GM23248 (cell line): ENCODE measurements around the gene FAM98B. TPM values are rescaled to one million over a fixed set of nuclear protein-coding genes. Genes with fewer than 3 reads are reported as not detected.

ENCODE experiments used
- DNase-seq: peaks from one replicate; pipeline ENCODE4 v3.0.0-alpha.2; 2015
- H2AFZ ChIP-seq: fragments of 200-600 bp; sonication (generic); 2 replicates; pipeline ENCODE4 v1.6.1; 2016; ENCODE audit warnings: antibody characterized with exemption
- H3F3A ChIP-seq: fragments of 200-600 bp; sonication (generic); 2 replicates; pipeline ENCODE4 v1.6.1; 2016; ENCODE audit warnings: mild to moderate bottlenecking, antibody characterized with exemption, mixed run types; ENCODE audit not compliant: insufficient read depth
- H3K27ac ChIP-seq: fragments of 200-600 bp; sonication (generic); 2 replicates; pipeline ENCODE4 v1.5.1; 2016; ENCODE audit warnings: mild to moderate bottlenecking
- H3K27me3 ChIP-seq: fragments of 200-600 bp; sonication (generic); replicated peaks from 2 replicates; pipeline ENCODE4 v1.6.1; 2016; ENCODE audit warnings: mild to moderate bottlenecking; ENCODE audit not compliant: insufficient read depth
- H3K36me3 ChIP-seq: fragments of 200-600 bp; sonication (generic); 2 replicates; pipeline ENCODE4 v1.6.1; 2016; ENCODE audit warnings: low read depth, mild to moderate bottlenecking
- H3K4me1 ChIP-seq: fragments of 200-600 bp; sonication (generic); 2 replicates; pipeline ENCODE4 v1.6.1; 2016; ENCODE audit warnings: mild to moderate bottlenecking; ENCODE audit not compliant: insufficient read depth
- H3K4me2 ChIP-seq: fragments of 200-600 bp; sonication (generic); one replicate; pipeline ENCODE4 v1.6.1; 2016; ENCODE audit warnings: mild to moderate bottlenecking; ENCODE audit not compliant: unreplicated experiment
- H3K4me3 ChIP-seq: fragments of 200-600 bp; sonication (generic); 2 replicates; pipeline ENCODE4 v1.5.1; 2016; ENCODE audit warnings: mild to moderate bottlenecking
- H3K79me2 ChIP-seq: fragments of 200-600 bp; sonication (generic); 2 replicates; pipeline ENCODE4 v1.6.1; 2016; ENCODE audit warnings: mild to moderate bottlenecking; ENCODE audit not compliant: insufficient read depth
- H3K9ac ChIP-seq: fragments of 200-600 bp; sonication (generic); 2 replicates; pipeline ENCODE4 v1.6.1; 2016; ENCODE audit warnings: mild to moderate bottlenecking
- H3K9me2 ChIP-seq: fragments of 200-600 bp; sonication (generic); 2 replicates; pipeline ENCODE4 v1.6.1; 2016; ENCODE audit warnings: mixed run types, mild to moderate bottlenecking, moderate library complexity; ENCODE audit not compliant: insufficient read depth
- H3K9me3 ChIP-seq: fragments of 200-600 bp; sonication (generic); one replicate; pipeline ENCODE4 v1.6.1; 2017; ENCODE audit warnings: low read depth
- H4K20me1 ChIP-seq: fragments of 200-600 bp; sonication (generic); 2 replicates; pipeline ENCODE4 v1.6.0; 2016; ENCODE audit not compliant: insufficient read depth
- EZH2 ChIP-seq: fragments of 200-600 bp; sonication (generic); IDR thresholded peaks from 2 replicates; pipeline ENCODE4 v1.6.1; 2018; ENCODE audit warnings: antibody characterized with exemption, mild to moderate bottlenecking; ENCODE audit not compliant: insufficient read depth, poor library complexity, severe bottlenecking
- EZH2phosphoT487 ChIP-seq: fragments of 200-600 bp; sonication (generic); IDR thresholded peaks from 2 replicates; pipeline ENCODE4 v1.6.1; 2018; ENCODE audit warnings: antibody characterized with exemption, moderate library complexity, mild to moderate bottlenecking, low read depth; ENCODE audit not compliant: insufficient read depth
- WGBS, 2 experiments: methylation state at CpG; one replicate each; pipeline ENCODE4 v1.1.6; 2015 to 2017; ENCODE audit warnings: low lambda C conversion rate in 2 of 2, low coverage in 1 of 2; ENCODE audit errors: missing lambda C conversion rate in 2 of 2; 5-methylcytosine and 5-hydroxymethylcytosine counted together
- in situ Hi-C: fragments of 300-500 bp; cut with MboI; formaldehyde crosslinking; loops from 2 replicates; pipeline ENCODE4 v1.15.0; 2020
- polyA plus RNA-seq: library from polyadenylated mRNA; unstranded; fragments of >200 nt; fragmentation: Nextera tagmentation; extraction: Ambion mirVana; gene quantifications from 2 replicates; pipeline ENCODE4 v1.2.1, GENCODE V29; 2016
- total RNA-seq: library from RNA; depleted of rRNA; stranded (reverse); fragments of >200 nt; shearing (Covaris generic); gene quantifications from 2 replicates; pipeline ENCODE4 v1.2.3, GENCODE V29; 2014

Gene FAM98B
- total and polyA plus RNA-seq, 2 experiments from 2014 or later, result 1.8 to 4.2 TPM

DNA sequence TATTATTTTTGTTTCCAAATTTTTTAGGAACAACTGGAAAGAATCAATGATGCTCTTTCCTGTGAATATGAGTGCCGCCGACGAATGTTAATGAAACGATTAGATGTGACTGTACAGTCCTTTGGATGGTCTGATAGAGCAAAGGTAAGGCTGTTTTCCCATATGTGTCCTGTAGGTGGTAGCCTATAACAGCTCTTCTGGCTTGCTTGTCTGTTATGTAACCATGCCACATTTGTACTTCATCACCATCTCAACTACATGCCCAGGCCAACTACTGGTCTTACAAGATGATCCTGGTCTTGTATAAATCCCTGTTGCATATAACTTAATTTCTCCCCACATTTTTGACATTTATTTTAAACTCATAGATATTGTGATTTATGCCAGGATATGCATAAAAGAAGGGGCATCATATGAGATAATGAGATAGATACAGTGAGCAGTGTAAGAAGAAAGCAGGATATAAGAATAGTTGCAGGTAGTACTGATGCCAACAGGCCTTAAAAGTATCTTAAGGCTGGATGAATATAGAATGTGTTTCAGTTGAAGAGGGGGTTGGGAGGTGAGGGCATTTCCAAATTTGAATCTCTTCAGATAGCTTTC is 20.3 kb downstream of the FAM98B start:
- H3K9me3 ChIP-seq, result no peaks in the 10 kb centered on the region
- peaks cover 5% of the 10 kb centered on the region for H3K4me1 ChIP-seq
- H2AFZ ChIP-seq, result no peak overlapping the region
- 78 to 84% methylated on average over 4 of the region's 4 CpGs for WGBS, 2 experiments
- TF ChIP-seq EZH2phosphoT487, result no peak
- in situ Hi-C loops, result no loop called here
- no peaks in the 10 kb centered on the region for H4K20me1 ChIP-seq
- no peak overlapping the region for H3K27ac ChIP-seq
- no peak overlapping the region for H3K4me3 ChIP-seq
- peaks cover 18% of the 10 kb centered on the region for H3K36me3 ChIP-seq
- no peaks in the 10 kb centered on the region for H3K27me3 ChIP-seq
- no peak overlapping the region for H3K4me2 ChIP-seq
- H3F3A ChIP-seq, result peaks cover 8% of the 10 kb centered on the region; the same call in 1 of the 2 replicates
- H3K9me2 ChIP-seq, result no peaks in the 10 kb centered on the region
- no peak overlapping the region for H3K9ac ChIP-seq
- peak; percentile 82 for DNase-seq
- 0 out of 2 replicates have a peak, but pooled peaks cover 3% of the 10 kb centered on the region for H3K79me2 ChIP-seq

DNA sequence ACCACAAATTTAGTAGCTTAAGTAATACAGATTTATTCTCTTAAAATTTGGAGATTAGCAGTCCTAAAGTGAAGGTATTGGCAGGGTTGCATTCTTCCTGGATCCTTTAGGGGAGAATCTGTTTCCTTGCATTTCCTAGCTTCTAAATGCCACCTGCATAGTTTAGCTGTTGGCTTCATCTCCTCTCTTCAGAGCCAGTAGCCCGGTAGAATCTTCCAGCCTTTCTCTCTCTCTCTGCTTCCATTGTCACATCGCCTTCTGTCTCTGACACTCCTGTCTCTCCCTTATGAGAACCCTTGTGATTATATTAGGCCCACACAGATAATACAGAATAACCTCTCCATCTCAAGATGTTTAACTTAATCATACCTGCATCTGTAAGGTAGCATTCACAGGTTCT is 21.4 kb downstream of the FAM98B start:
- Histone ChIP-seq H3K36me3 (peaks cover 18% of the 10 kb centered on the region), H3K9me3 (no peaks in the 10 kb centered on the region), H3F3A (peaks cover 8% of the 10 kb centered on the region; the same call in 1 of the 2 replicates), H3K27me3 (no peaks in the 10 kb centered on the region), H3K4me1 (peaks cover 14% of the 10 kb centered on the region), H3K9me2 (no peaks in the 10 kb centered on the region), H3K79me2 (0 out of 2 replicates have a peak, but pooled peaks cover 3% of the 10 kb centered on the region), H3K4me3 (no peak overlapping the region), H3K9ac (no peak overlapping the region), H2AFZ (no peak overlapping the region), H3K4me2 (no peak overlapping the region), H3K27ac (no peak overlapping the region), H4K20me1 (no peaks in the 10 kb centered on the region)
- WGBS, 2 experiments, result 94 to 97% methylated on average over 2 of the region's 2 CpGs
- in situ Hi-C loops, result no loop called here
- DNase-seq, result no peak
- TF ChIP-seq EZH2phosphoT487 (no peak), EZH2 (no peak)

DNA sequence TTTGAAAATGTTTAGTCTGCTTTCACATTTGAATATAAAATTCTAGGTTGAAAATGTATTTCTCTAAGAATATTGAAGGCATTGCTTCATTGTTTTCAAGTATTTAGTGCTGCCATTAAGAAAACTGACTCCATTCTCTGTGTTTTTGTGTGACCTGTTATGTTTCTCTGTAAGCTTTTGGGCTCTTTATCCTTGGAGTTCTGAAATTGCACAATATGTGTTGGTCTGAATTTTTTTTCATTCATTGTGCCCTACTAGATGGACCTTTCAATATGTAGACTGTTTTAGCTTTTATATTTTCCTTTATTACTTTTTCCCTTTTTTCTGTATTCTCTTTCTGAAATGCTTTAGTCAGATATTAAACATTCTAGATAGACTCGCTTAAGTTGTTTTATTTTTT is 22.2 kb downstream of the FAM98B start:
- H3F3A ChIP-seq, result peaks cover 6% of the 10 kb centered on the region; the same call in 1 of the 2 replicates
- no peak overlapping the region for H3K27ac ChIP-seq
- H3K36me3 ChIP-seq, result peaks cover 19% of the 10 kb centered on the region
- H3K9me3 ChIP-seq, result no peaks in the 10 kb centered on the region
- TF ChIP-seq EZH2, result no peak
- TF ChIP-seq EZH2phosphoT487, result no peak
- no peak overlapping the region for H3K4me2 ChIP-seq
- no peak overlapping the region for H2AFZ ChIP-seq
- no peaks in the 10 kb centered on the region for H3K9me2 ChIP-seq
- H3K4me3 ChIP-seq, result no peak overlapping the region
- 90 to 97% methylated on average over 1 of the region's 1 CpG for WGBS, 2 experiments
- no peaks in the 10 kb centered on the region for H3K27me3 ChIP-seq
- no peak for DNase-seq
- no peak overlapping the region for H3K9ac ChIP-seq
- no peaks in the 10 kb centered on the region for H4K20me1 ChIP-seq
- peaks cover 14% of the 10 kb centered on the region for H3K4me1 ChIP-seq
- in situ Hi-C loops, result no loop called here
- H3K79me2 ChIP-seq, result 0 out of 2 replicates have a peak, but pooled peaks cover 3% of the 10 kb centered on the region

DNA sequence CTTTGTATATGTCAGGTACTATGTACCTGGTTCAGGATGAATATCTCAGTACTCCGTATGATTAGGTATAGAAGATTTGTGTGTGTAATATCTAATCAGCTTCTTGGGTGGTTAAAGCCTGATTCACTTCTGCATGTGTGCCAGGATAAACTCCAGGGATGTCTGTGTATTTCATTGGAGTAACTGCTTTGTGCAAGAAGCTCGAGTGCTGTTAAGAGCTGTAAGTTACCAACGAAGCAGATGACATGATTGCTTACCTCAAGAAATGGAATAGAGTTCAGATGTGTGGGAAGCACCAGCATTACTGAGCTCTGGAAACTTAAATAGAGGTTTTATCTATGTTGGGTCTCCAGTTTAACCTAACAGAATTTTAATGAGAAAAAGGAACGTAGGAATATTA is 23.7 kb downstream of the FAM98B start:
- Histone ChIP-seq H3K36me3 (peaks cover 24% of the 10 kb centered on the region), H3K4me3 (no peak overlapping the region), H3F3A (peaks cover 6% of the 10 kb centered on the region; the same call in 1 of the 2 replicates), H3K27me3 (no peaks in the 10 kb centered on the region), H3K9me2 (no peaks in the 10 kb centered on the region), H3K4me2 (no peak overlapping the region), H3K79me2 (0 out of 2 replicates have a peak, but pooled peaks cover 3% of the 10 kb centered on the region), H2AFZ (no peak overlapping the region), H3K27ac (no peak overlapping the region), H3K9me3 (no peaks in the 10 kb centered on the region), H3K4me1 (peaks cover 14% of the 10 kb centered on the region), H4K20me1 (no peaks in the 10 kb centered on the region), H3K9ac (no peak overlapping the region)
- no peak for DNase-seq
- 69 to 78% methylated on average over 4 of the region's 4 CpGs for WGBS, 2 experiments
- in situ Hi-C loops, result no loop called here
- TF ChIP-seq EZH2 (no peak), EZH2phosphoT487 (no peak)

DNA sequence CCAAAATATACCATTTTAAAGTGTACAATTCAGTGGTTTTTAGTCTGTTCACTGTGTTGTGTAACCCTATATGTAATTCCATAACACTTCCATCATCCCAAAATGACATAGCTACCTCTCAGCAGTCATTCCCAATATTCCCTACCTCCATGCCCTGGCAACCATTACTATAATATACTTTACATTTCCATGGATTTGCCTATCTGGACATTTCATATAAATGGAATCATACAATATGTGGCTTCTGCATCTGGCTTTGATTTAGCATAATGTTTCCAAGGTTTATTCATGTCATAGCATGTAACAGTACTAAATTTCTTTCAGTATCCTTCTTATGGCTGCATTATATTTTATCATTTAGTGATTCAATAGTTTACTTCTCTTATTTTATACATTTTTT is 25.3 kb downstream of the FAM98B start:
- Histone ChIP-seq H3K4me1 (peaks cover 14% of the 10 kb centered on the region), H2AFZ (no peak overlapping the region), H3K27me3 (no peaks in the 10 kb centered on the region), H3F3A (no peaks in the 10 kb centered on the region), H3K9me2 (no peaks in the 10 kb centered on the region), H3K4me2 (no peak overlapping the region), H3K4me3 (no peak overlapping the region), H3K9ac (no peak overlapping the region), H3K27ac (peak overlapping the region; percentile 6), H3K79me2 (0 out of 2 replicates have a peak, but pooled peaks cover 3% of the 10 kb centered on the region), H3K36me3 (peaks cover 24% of the 10 kb centered on the region), H4K20me1 (no peaks in the 10 kb centered on the region), H3K9me3 (no peaks in the 10 kb centered on the region)
- TF ChIP-seq EZH2, result no peak
- no peak for TF ChIP-seq EZH2phosphoT487
- in situ Hi-C loops, result no loop called here
- DNase-seq, result peak; percentile 40
